GM21423 (cell line): Measurements from ENCODE around the gene WFIKKN2.

ENCODE experiments used
- ATAC-seq: cut with Tn5 transposase; IDR thresholded peaks from one replicate; pipeline ENCODE4 v1.9.1; 2021; ENCODE audit warnings: mild to moderate bottlenecking, moderate library complexity; ENCODE audit not compliant: unreplicated experiment

The WFIKKN2 gene

DNA sequence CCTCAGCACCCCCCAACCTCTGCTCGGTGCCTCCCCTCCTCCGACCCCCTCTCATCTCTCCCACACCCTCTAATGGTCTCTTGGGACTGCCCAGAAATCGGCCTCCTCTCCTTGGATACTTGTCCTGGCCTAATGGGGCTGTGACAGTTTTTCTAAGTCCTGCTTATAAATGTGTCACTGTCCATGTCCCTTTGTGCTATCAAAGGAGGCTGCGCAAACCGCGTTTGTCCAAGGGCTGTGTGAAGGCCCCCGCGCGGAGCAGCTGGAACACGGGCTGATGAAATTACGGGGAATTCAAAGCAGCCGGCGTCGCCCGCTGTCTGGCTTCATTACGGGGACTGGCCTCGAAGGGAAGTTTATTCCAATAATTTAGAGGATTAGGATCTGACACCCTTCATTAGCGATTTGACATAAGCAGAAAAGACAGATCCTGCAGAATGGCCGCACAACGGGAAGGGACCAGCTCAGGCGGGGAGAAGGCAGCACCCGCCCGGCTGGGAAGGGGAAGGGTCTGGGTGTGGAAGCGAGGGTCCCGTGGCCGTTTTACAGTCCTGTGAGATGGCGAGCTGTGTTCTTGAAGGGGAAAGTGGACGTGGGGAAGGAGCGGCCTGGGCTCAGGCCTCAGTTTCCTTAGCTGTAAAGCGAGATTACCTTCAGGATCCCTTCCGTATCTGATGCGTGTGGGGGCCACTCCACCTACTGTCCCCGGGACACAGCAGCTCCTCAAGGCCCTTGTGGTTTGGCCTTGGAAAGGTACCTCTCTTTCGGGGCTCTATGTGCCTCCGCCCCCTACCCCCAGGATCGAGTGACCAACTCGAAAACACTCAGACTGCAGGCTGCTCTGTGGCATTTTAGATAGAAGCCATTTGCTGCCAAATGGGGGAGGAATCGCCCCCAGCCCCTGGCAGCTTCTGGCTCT lies 1.6 kb upstream of the WFIKKN2 start:
- ATAC-seq, result no peak

DNA sequence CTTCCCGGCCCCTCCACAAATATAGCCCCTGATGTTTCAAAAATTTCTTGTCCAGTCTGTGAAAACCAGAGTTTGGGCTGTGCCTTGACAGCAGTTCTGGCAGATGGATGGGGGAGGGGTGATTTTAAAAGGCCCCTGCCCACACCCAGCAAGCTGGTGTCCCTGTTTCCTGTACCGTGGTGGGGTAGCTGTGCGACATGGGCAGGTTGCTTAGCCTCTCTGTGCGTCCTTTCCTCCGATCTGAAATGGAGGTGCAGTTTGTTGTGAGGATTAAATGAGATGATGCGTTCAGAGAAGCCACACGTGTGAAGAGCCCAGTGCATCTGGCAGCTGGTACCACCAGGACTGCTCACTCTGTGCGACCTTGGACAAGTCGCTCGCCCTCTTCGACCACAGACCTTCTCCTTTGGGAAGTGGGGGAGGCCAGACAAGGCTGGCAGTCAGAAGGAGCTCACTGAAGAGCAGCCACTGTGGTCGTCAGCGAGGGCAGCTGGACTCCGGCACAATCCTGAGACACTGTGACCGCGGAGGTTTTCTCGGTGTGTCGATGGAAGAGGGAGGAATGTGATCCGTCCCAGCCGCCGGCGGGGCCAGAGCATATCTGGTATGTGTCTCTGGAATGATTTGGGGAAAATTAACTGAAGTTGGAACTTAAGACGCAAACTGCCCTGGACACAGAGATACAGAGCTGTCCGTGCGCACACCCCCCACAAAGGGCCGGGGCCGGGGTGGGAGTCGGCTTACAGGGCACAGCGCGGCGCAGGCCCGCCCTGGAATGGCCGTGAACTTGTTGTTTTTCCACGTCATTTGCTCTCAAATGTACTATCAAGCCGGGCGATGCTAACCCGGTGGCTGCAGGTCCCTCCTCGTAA lies 721 bp upstream of the WFIKKN2 start:
- no peak for ATAC-seq

DNA sequence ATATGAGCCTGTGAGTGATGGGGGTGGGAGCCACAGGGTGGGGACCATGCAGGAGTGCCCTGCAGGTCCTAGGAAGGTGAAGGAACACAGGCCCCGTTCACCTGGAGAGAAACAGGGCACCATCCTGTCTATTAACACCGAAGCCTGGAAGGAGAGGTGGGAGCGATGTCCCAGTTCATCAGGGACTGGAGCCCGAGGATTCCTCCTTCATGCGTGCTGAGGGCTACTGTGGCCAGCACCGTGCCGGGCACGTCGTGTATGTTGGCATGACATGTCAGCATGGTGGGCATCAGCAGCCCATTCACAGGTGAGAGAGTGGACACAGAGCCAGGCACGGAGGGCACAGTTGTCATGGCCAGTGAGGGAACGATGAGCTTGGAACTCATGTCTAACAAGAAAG lies 1.4 kb downstream of the WFIKKN2 start:
- no peak for ATAC-seq

DNA sequence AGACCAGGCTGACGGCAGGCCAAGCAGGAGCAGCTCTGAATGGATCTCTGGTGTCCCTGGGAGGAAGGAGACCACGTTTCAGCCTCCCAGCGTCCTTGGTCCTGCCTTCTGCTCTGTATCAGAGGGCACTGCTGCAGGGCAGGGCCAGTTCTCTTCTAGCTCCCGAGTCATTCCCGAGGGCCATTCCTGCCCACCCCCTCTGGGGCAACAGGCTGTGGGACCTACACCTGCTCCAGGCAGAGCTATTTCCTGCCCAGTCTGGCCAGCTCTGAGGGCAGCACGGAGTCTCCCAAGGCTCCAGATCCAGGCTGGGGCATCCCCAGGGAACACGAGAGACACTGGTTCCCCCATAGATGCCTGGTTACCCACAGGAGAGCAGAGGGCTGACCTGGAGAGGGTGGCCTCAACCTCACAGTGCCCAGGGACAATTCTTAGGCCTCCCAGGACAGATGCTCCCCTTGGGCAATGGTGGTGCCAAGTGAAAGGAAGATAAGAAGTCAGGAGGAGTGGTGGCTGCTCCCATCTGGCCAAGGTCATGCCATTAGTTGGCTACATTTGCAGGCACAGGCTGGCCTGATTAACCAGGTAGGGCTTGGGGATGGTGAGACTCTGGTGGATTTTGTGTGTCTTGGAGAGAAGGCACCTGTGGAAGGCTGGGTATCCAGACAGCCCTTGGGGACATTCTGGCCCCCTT lies 2.0 kb downstream of the WFIKKN2 start:
- ATAC-seq, result no peak

DNA sequence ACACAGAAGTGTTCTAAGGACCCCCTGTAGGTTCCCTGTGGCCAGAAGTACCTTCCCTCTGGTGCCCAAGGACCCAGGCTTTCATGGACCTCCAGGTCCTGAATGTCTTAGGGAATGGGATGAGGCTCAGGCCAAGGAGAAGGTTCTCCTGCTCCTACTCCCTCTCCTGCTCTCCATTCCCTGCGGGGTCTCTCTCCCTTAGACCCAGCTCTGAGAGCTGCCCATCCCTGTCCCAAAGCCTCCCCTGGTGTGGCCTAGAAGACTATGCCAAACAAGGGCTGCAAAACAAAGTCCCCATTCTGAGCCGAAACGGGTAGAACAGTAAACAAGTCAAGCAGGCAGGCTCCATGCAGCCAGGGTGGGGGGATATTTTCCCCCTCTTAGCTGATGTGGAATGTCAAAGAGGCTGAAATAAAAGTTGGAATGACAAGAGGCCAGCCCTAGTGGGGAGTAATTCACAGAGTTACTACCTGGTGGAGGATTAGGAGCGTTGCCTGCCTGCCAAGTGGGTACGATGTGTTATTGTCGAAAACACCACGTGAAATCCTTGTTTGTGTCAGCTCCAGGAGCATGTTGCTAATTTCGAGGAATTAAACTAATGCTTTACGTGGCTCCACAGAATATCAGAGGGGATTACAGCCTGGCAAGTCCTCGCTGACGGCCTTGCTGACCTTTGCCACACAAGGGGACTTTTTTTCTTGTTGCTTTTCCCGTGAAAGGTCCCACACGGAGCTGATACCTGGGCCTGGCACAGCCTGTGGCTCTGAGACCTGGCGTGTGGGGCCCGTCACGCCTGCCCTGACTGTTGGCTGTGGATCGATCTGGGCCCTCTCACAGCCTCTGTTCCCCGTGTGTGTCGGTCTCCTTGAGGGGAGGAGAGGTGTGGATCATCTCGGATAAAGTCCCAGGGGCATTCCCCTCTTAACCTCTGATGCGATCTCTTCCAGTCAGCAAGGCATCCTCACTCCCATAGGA lies 2.9 kb downstream of the WFIKKN2 start:
- ATAC-seq, result no peak

DNA sequence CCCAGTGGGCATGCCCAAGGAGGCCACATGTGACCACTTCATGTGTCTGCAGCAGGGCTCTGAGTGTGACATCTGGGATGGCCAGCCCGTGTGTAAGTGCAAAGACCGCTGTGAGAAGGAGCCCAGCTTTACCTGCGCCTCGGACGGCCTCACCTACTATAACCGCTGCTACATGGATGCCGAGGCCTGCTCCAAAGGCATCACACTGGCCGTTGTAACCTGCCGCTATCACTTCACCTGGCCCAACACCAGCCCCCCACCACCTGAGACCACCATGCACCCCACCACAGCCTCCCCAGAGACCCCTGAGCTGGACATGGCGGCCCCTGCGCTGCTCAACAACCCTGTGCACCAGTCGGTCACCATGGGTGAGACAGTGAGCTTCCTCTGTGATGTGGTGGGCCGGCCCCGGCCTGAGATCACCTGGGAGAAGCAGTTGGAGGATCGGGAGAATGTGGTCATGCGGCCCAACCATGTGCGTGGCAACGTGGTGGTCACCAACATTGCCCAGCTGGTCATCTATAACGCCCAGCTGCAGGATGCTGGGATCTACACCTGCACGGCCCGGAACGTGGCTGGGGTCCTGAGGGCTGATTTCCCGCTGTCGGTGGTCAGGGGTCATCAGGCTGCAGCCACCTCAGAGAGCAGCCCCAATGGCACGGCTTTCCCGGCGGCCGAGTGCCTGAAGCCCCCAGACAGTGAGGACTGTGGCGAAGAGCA lies 4.4 kb downstream of the WFIKKN2 start:
- ATAC-seq, result no peak

DNA sequence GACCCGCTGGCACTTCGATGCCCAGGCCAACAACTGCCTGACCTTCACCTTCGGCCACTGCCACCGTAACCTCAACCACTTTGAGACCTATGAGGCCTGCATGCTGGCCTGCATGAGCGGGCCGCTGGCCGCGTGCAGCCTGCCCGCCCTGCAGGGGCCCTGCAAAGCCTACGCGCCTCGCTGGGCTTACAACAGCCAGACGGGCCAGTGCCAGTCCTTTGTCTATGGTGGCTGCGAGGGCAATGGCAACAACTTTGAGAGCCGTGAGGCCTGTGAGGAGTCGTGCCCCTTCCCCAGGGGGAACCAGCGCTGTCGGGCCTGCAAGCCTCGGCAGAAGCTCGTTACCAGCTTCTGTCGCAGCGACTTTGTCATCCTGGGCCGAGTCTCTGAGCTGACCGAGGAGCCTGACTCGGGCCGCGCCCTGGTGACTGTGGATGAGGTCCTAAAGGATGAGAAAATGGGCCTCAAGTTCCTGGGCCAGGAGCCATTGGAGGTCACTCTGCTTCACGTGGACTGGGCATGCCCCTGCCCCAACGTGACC lies 5.0 kb downstream of the WFIKKN2 start:
- no peak for ATAC-seq

DNA sequence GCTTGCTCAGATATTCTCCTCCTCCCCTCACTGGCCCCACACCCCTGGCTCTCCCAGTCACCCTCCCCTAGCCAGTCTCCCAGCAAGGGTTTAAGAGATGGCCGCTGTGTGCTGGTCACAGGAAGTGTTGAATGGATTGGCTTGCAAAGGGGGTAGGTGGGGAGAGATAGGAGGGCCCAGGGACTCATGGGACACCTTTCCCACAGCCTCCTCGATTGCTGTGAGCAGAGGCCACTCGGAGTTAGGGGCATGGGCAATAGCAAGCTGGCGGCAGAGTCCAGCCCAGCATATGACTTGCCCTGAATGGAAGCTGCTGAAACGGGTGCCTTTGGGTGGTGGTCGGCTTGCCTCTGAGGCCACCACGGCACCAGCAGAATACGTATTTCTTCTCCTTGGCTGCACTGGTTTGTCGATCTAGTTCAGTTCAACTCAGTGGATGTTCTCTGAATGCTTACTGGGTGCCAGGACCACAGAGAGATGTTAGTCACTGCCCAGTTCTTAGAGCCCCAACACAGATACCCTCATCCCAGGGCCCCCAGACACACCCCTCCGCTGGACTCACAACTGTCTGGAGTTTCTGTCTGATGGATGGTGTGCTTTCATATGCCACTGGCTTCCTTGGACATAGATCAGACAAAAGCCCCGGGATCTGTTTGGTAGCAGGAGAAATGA lies 6.0 kb downstream of the WFIKKN2 start:
- ATAC-seq, result no peak

DNA sequence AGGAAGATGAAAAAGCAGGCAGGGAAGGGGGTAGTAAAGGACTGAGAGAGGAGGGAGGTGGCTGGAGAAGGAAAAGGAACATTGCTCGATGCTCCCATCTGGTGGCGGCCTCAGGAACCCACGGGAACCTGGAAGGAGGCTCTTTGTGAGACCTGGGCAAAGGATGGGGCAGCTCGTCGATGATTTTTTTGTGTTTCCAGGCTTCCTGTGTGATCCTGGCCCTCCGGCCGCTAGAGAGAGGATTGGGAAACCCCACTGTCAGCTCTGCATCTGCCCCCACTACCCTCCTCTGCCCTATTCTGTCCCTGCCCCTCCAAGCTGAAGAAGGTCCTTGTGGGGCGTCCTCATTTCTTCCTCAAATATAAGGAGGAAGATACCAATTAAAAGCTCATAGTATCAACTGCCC lies 6.6 kb downstream of the WFIKKN2 start:
- no peak for ATAC-seq

DNA sequence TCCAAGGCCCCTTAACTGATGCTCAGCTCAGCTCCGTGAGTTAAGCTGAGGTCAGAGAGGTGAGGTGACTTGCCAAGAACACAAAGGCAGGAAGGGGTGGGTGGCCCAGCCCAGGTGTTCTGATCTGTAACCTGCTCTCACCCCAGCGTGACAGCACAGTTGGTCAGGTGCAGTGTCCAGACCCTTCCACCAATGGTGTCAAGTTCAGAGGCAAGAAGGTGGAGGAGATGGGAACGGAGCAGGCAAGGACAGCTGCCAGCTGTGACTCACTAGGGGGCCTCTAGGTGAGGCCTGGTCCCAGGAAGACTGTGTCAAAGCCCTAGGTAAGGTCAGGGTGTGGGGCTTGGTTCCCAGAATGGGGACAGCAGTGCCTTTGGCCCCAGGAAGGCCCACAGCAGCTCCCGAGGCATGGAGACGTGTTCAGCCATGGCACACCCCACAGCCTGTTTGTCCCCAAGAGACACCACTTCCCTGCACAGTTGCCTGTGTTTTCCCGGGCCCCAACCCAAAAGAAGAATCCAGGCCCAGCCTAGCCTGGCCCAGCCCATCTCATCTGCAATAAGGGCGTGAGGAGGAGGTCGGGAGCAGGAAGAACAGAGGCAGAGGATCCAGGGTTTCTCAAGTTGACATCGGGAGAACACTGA lies 7.2 kb downstream of the WFIKKN2 start:
- ATAC-seq, result no peak

DNA sequence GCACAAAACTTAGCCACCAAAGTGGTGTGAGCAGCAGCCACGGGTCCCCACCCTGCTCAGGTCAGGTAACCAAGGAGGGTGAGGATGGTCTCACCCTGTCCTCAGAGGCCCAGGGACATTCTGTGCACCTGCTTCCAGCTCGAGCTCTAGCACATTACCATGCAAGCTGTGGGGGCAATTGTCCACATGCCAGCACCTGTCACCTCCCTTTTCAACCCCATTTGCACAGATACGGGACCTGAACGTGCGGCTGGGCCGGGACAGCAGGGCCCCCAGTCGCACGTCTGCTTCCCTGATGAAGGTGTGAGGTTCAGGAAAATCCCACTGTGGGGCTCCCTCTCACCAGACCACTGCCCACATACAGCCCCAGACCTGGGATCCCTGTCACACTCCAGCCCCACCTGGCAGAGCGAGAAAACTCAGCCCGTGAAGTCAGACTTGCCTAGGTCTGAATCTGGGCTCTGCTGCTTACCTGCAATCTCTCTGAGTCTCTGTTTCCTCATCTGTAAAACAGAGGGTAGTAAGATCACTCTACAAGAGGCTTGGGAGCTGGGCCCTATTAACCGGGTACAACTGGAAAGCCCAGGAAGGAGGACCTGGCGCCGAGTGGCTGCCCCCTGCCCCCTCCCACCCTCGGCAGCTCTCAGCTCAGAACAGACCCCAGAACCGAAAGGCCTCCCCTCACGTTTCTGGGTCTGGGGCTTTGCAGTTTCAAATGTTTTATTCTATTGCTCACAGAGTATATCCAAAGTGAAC lies 7.9 kb downstream of the WFIKKN2 start:
- ATAC-seq, result no peak

DNA sequence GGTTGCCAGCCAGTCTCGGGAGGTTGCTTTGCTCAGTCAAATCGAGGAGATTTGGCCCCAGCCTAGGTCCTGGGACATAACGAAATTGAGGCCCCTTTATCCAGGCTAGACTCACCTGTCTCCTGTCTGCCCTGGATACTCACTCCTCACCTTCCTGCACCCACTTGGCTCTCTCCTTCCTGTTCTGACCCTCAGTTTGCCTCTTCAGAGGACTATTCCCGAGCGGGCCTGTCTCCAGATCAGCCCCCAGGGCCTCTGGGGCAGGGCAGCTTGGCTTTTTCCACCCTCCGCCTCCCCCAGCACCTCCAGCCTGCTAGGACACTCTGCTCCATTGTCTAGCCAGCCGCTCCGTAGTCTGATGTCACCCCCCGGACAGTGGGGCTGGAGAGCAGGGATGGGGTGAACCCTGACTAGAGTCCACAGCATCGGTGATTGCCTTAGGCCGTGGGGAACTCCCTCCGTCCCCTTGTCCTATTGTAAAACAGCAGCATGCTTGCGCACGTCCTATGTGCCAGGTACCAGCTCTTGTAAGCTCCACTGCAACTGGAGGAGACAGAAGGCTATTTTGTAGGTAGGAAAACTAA lies 8.8 kb downstream of the WFIKKN2 start:
- no peak for ATAC-seq

DNA sequence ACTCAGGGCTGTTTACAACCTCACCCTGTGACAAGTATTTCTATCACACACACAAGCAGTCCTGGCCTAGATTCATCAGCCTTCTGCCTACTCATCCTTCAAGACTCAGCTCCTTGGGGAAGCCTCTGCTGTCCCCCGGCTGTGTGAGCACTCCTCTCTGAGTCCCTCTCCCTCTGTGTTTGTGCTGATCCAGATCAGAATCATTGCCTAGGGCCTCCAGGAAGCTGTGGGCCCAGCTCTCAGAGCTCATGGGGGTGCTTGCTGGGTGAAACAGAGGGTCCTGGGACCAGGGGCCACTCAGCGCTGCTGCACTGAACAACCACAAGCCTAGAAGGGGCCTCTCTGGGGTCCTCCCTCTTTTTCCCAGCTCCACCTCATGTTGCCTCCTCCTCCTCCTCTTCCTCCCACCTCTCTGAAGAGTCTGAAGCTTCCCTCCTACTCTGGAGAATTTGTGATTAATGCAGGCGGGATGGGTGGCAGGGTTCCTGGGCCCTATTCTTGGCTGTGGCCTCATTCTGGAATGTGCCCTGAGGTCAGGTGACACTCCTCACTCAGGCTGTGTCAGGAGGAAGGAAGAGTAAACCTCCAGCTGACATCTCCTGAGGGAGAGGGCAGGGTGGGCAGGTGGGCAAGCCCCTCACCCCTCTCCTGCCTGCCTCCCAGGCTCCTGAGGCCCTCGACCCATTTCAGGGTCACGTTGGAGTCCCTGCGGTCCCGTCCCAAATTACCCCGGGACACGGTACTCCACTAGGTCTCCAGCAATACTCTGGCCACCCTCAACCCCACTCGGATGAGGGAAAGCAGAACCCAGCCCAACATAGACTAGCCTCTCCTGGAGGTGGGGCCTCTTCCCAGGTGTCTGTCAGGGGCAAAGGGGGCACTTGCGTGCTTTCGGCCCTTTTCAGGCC lies 10.1 kb downstream of the WFIKKN2 start:
- ATAC-seq, result no peak

DNA sequence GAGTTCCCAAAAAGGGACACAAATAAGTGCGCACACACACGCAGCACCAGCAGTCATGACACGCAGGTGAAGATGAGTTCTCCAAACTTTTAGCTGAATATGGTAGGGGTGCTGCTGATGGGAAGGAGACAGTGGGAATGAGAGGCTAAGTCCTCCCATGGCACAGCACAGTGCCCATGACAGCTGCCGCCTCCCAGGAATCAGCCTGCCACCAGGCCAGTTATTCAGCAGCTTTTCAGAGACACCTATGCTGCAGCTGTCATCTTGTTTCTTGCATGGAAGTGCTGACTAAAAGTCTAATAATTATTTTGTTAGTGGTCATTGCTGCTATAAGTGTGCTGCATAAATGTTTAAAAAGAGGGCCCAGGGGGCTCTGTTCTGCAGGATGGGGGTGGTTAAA lies 12.2 kb downstream of the WFIKKN2 start:
- ATAC-seq, result no peak

DNA sequence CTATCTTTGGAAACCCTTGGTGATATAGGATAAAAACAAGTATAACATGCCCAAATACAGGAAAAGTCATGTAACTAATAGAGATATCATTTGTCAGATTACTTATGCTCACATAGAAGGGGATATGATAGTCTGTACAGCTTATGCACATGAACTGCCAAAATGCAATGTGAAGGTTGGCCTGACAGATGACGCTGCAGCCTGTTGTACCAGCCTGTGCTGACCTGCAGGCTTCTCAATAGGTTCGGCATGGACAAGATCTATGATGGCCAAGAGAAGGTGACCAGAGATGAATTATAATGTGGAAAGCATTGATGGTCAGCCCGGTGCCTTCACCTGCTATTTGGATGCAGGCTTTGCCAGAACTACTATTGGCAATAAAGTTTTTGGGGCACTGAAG lies 12.7 kb downstream of the WFIKKN2 start:
- no peak for ATAC-seq

DNA sequence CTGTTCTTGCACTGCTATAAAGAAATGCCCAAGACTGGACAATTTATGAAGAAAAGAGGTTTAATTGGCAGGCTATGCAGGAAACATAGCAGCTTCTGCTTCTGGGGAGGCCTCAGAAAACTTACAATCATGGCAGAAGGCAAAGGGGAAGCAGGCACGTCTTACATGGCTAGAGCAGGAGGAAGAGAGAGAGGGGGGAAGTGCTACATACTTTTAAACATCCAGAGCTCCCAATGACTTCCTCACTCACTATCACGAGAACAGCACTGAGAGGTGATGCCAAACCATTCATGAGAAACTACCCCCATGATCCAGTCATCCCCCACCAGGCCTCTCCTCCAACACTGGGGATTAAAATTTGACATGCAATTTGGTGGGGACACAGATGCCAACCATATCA lies 13.3 kb downstream of the WFIKKN2 start:
- no peak for ATAC-seq
